ENCODE data around the gene TSNAXIP1.
"Not testable (repeated sequence)": the region's sequence is repeated elsewhere in the genome, so short reads cannot be mapped to it uniquely, and the experiment has no call there.

TSNAXIP1 gene

DNA sequence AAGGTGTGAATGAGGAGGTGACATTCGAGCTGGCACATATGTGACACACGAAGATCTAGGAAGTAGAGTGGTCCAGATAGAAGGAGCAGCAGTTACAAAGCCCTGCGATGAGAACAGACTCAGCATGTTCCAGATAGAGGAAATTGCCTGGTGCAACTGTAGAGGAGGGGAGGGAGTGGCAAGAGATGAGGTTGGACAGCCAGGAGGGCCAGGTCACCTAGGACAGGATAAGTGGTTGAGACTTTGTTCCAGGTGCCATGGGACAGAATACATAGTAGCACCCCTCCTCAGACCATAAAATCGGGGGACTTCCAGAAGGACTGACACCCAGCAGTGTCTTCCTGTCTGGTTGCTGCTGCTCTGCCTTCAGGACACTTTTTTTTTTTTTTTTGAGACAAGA lies 51.8 kb downstream of the TSNAXIP1 start:
- no peaks in the 10 kb centered on the region for H3K36me3 ChIP-seq
- no peaks in the 10 kb centered on the region for H3K27me3 ChIP-seq
- TF ChIP-seq, protein P1, sequence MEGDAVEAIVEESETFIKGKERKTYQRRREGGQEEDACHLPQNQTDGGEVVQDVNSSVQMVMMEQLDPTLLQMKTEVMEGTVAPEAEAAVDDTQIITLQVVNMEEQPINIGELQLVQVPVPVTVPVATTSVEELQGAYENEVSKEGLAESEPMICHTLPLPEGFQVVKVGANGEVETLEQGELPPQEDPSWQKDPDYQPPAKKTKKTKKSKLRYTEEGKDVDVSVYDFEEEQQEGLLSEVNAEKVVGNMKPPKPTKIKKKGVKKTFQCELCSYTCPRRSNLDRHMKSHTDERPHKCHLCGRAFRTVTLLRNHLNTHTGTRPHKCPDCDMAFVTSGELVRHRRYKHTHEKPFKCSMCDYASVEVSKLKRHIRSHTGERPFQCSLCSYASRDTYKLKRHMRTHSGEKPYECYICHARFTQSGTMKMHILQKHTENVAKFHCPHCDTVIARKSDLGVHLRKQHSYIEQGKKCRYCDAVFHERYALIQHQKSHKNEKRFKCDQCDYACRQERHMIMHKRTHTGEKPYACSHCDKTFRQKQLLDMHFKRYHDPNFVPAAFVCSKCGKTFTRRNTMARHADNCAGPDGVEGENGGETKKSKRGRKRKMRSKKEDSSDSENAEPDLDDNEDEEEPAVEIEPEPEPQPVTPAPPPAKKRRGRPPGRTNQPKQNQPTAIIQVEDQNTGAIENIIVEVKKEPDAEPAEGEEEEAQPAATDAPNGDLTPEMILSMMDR (IDR thresholded peaks at IDR 0.05), result no peak
- H3K4me1 ChIP-seq, result peaks cover 17 to 77% (median 54%) of the 10 kb centered on the region in 4 donors
- H3K9me3 ChIP-seq, result no peaks in the 10 kb centered on the region
- DNase-seq, result no peak
- no peak overlapping the region for H3K4me3 ChIP-seq
- H3K27ac ChIP-seq, result peak overlapping the region; percentile 72 to 85
- intact Hi-C loops (cut with DNase I; ENCODE audit: low total_unique reads), result no loop called here

DNA sequence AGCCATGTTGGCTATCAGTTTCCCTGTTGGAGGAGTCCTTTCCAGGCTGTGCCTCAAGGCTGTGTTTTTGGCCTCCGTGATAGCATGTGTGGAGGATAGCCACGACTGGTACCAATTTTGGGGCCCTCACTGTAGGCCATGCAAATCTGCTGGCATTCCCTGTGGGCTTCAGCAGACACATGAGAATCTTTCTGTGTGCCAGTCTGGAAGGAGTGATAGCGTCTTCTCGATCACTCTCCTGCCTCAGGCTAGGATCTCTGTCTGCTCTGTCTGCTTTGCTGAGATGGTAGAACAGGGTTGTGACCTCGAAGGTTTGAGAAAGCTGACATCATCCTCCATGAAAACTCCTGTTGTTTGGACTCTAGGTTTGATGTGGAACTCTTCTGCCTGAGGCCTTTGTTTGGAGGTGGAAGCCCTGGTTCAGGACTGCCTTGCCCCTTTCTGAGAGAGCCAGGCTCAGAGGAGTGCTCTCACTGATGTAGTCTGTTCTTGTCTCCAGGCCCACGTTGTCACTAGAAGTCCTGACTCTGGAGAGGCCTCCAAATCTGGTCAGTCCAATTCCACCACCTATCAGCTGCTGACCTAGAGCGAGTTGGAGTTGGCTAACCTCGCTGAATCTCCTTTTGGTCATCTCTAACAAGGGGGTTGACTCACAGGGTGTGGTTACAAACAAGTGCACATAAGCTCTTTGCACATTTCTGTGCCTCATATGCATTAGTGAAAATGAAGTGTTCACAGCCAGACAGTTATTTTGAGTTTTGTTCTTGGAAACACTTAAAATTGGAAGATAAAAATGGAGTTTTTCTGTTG lies 54.1 kb downstream of the TSNAXIP1 start:
- intact Hi-C loops (cut with DNase I; ENCODE audit: low total_unique reads), result no loop called here
- H3K27ac ChIP-seq, result peak overlapping the region; percentile 83 to 91
- no peaks in the 10 kb centered on the region for H3K27me3 ChIP-seq
- H3K4me3 ChIP-seq, result no peak overlapping the region
- H3K4me1 ChIP-seq, result peaks cover 22 to 75% (median 53%) of the 10 kb centered on the region in 4 donors
- H3K36me3 ChIP-seq, result peaks cover 0 to 12% (median 7%) of the 10 kb centered on the region in 3 donors
- TF ChIP-seq, protein P1 (IDR thresholded peaks at IDR 0.05), result no peak
- no peaks in the 10 kb centered on the region for H3K9me3 ChIP-seq
- no peak for DNase-seq

- DNase-seq, result no peak
- H3K9me3 ChIP-seq, result no peaks in the 10 kb centered on the region
- TF ChIP-seq, protein P1 (IDR thresholded peaks at IDR 0.05), result no peak
- no peak overlapping the region for H3K4me3 ChIP-seq
- H3K27me3 ChIP-seq, result no peaks in the 10 kb centered on the region
- H3K27ac ChIP-seq, result peak overlapping the region; percentile 83 to 91
- peaks cover 22 to 65% (median 49%) of the 10 kb centered on the region in 4 donors for H3K4me1 ChIP-seq
- peaks cover 10 to 23% (median 17%) of the 10 kb centered on the region in 3 donors for H3K36me3 ChIP-seq
- intact Hi-C loops (cut with DNase I; ENCODE audit: low total_unique reads), result no loop called here
These were observed 55.2 kb downstream of the TSNAXIP1 start for GRCh38 chr16:67861877-67862276.

DNA sequence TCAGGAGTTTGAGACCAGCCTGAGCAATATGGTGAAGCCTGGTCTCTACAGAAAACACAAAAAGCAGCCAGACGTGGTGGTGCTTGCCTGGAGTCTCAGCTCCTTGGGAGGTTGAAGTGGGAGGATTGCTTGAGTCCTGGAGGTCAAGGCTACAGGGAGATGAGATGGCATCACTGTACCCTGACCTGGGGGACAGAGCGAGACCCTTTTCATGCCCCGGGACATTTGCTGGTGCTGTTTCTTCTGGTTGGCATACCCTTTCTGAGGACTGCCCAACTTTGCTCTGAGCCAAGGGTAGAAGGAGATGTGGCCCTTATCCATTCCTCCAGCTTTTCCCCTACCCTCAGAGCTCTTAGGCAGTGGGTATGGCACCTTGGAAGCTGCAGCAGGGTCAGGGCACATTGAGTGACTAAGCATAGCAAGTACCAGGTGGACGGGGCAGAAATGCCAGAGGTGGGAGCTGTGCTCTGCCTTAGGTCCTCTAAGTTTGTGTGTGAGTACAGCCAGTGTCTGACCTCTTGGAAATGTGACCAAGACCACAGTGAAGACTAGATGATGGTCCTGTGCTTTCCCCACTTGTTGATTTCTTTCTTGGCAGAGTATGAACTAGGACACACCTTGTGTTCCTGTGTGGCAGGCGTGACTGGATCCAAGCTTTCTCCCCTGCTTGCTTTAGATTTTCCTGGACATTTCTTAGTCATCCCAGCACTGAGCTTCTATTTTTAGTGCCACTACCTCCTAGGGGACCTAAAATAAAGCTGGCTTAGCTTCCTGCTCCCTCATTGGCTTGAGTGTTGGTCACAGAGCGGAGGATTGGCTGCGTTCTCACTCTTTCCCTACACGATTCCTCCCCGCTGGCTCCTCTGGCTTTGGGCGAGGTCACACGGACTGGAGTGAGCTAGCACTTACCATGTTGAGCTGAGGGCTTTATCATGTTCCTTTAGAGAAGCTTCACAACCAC lies 56.2 kb downstream of the TSNAXIP1 start:
- H3K9me3 ChIP-seq, result no peaks in the 10 kb centered on the region
- peak; percentile 88 to 95 for DNase-seq
- H3K27ac ChIP-seq, result peak overlapping the region; percentile 83 to 91
- H3K4me1 ChIP-seq, result peaks cover 22 to 55% (median 40%) of the 10 kb centered on the region in 4 donors
- H3K27me3 ChIP-seq, result no peaks in the 10 kb centered on the region
- intact Hi-C loops (cut with DNase I; ENCODE audit: low total_unique reads), result no loop called here
- peak overlapping the region in 1 of 2 donors; percentile 17 for H3K4me3 ChIP-seq
- TF ChIP-seq, protein P1 (IDR thresholded peaks at IDR 0.05), result peak in 1 of 2 experiments; percentile 11
- H3K36me3 ChIP-seq, result peaks cover 17 to 31% (median 28%) of the 10 kb centered on the region in 3 donors

GRCh38 chr16:67864044-67864443 lies 57.4 kb downstream of the TSNAXIP1 start:
- intact Hi-C loops (cut with DNase I; ENCODE audit: low total_unique reads); H3K9me3 ChIP-seq; H3K4me3 ChIP-seq; DNase-seq; H3K27me3 ChIP-seq: not testable (repeated sequence)
- Histone ChIP-seq H3K27ac (peak overlapping the region; percentile 83 to 91), H3K36me3 (peaks cover 25 to 43% (median 39%) of the 10 kb centered on the region in 3 donors), H3K4me1 (peaks cover 22 to 47% (median 33%) of the 10 kb centered on the region in 4 donors)
